Transverse colon (tissue), 4 donors: ENCODE data around the gene SPIC. TPM values are rescaled to one million over a fixed set of nuclear protein-coding genes. Genes with fewer than 3 reads are reported as not detected.

Source experiments
- DNase-seq: peaks from one replicate; pipeline ENCODE4 v3.0.0-alpha.2; 2019
- H3K27ac ChIP-seq, 4 donors: fragments of 200-600 bp; sonication (generic); 2 replicates each; pipeline ENCODE4 v1.5.1; 2016 to 2018; ENCODE audit warnings: inconsistent platforms in 4 of 4
- H3K27me3 ChIP-seq: fragments of 200-600 bp; sonication (generic); 2 replicates; pipeline ENCODE4 v1.5.1; 2017; ENCODE audit warnings: inconsistent platforms
- H3K36me3 ChIP-seq, 4 donors: fragments of 200-600 bp; sonication (generic); 2 replicates each; pipeline ENCODE4 v1.5.1; 2017 to 2019; ENCODE audit warnings: inconsistent platforms in 4 of 4
- H3K4me1 ChIP-seq, 4 donors: fragments of 200-600 bp; sonication (generic); 2 replicates each; pipeline ENCODE4 v1.5.1; 2017 to 2020; ENCODE audit warnings: inconsistent platforms in 4 of 4
- H3K4me3 ChIP-seq, 4 donors: fragments of 200-600 bp; sonication (generic); 1 replicate in 1 of 4; 2 replicates in 3 of 4; pipeline versions ENCODE4 v1.5.1 to v1.6.1; 2017 to 2019; ENCODE audit warnings: inconsistent platforms in 4 of 4
- H3K9me3 ChIP-seq, 2 donors: fragments of 200-600 bp; sonication (generic); 2 replicates each; pipeline ENCODE4 v1.5.1; 2017 to 2019; ENCODE audit warnings: inconsistent platforms in 2 of 2
- CTCF ChIP-seq, 5 experiments: fragments of 200-600 bp in 3 of 5; fragments of 450-650 bp in 2 of 5; sonication (generic) in 3 of 5; IDR thresholded peaks; 1 replicate in 2 of 5; 2 replicates in 3 of 5; pipeline ENCODE4 v1.5.1; 2016 to 2017; ENCODE audit warnings: antibody characterized with exemption in 5 of 5, inconsistent platforms in 3 of 5, mild to moderate bottlenecking in 2 of 5, moderate library complexity in 1 of 5
- EP300 ChIP-seq: sonication (generic); formaldehyde crosslinking; IDR thresholded peaks from one replicate; pipeline ENCODE4 v1.6.1; 2017; ENCODE audit warnings: antibody characterized with exemption, low read depth
- POLR2A ChIP-seq: fragments of 450-650 bp; IDR thresholded peaks from one replicate; pipeline ENCODE4 v1.6.1; 2016; ENCODE audit warnings: antibody characterized with exemption, mild to moderate bottlenecking, moderate library complexity
- POLR2AphosphoS5 ChIP-seq, 3 donors: sonication (generic); formaldehyde crosslinking; IDR thresholded peaks; one replicate each; pipeline ENCODE4 v1.6.1; 2016; ENCODE audit warnings: antibody characterized with exemption in 3 of 3
- WGBS, 2 donors: methylation state at CpG; one replicate each; pipeline ENCODE4 v1.1.5; 2018; ENCODE audit warnings: low coverage in 1 of 2; 5-methylcytosine and 5-hydroxymethylcytosine counted together
- in situ Hi-C, 4 donors: fragments of 200-750 bp; cut with MboI; loops; one replicate each; pipeline versions ENCODE4 v1.15.0 to v1.15.1; 2017; ENCODE audit warnings: low sequenced_read_pairs in 3 of 4, low pct_ligation_motif_present in 1 of 4, low pct_unique_long_range_greater_than_20kb in 1 of 4
- intact Hi-C: fragments of 100-400 bp; cut with DNase I; formaldehyde crosslinking; loops from one replicate; pipeline ENCODE4 v1.15.1; 2023; ENCODE audit warnings: low total_unique reads
- total RNA-seq, 4 donors: library from RNA; depleted of rRNA; stranded (reverse); fragments of >200 nt; gene quantifications; one replicate each; pipeline ENCODE4 v1.1.0, GENCODE V29; 2016

SPIC gene
- total RNA-seq, 4 donors from 2014 or later, result not detected

DNA sequence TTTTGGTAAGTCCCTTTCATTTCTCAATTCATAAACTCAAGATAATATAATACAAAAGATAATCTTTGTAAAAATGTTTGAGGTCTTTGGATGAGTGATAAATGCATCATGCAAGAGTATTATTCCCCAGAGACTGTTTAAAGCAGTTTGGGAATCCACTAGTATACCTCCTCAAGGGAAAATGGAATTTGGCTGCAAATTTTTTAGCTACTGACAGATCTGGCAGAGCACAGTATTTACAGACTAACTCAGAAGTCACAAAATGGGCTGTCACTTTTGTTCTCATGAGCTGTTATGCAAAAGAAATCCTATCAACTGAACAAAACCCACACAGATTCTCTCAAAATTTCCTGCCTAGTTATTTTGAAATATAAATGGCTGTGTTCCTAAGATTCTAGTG, 9.9 kb downstream of the SPIC start:
- H3K36me3 ChIP-seq, result no peaks in the 10 kb centered on the region
- intact Hi-C loops (no loop called here), in situ Hi-C loops (no loop called here)
- no peak overlapping the region for H3K27ac ChIP-seq
- no peak for DNase-seq
- no peaks in the 10 kb centered on the region for H3K9me3 ChIP-seq
- H3K27me3 ChIP-seq, result no peaks in the 10 kb centered on the region
- H3K4me1 ChIP-seq, result peaks cover 0 to 3% (median 0%) of the 10 kb centered on the region in 4 donors
- TF ChIP-seq POLR2A (no peak), POLR2AphosphoS5 (IDR thresholded peaks at IDR 0.05) (no peak), CTCF (IDR thresholded peaks at IDR 0.05) (no peak), EP300 (no peak)
- no peak overlapping the region for H3K4me3 ChIP-seq

DNA sequence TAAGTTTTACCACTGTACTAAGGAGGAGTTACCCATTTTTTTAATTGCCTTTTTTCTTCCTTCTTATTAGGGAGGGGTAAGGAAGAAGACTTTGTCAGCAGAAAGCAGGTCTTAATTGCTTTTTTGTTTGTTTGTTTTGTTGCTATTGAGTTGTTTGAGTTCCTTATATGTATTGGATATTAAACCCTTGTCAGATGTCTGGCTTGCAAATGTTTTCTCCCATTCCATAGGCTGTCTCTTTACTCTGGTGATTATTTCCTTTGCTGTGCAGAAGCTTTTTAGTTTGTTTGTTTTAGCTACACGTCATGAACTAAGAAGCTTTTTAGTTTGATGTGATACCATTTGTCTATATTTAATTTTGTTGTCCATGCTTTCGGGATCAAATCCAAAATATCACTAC, 13.3 kb downstream of the SPIC start:
- H3K9me3 ChIP-seq, result no peaks in the 10 kb centered on the region
- H3K36me3 ChIP-seq, result no peaks in the 10 kb centered on the region
- in situ Hi-C loops (no loop called here), intact Hi-C loops (no loop called here)
- H3K4me3 ChIP-seq, result no peak overlapping the region
- H3K4me1 ChIP-seq, result peaks cover 0 to 3% (median 0%) of the 10 kb centered on the region in 4 donors
- 33 to 45% methylated on average over 2 of the region's 2 CpGs for WGBS, 2 donors
- TF ChIP-seq EP300 (no peak), CTCF (IDR thresholded peaks at IDR 0.05) (no peak), POLR2AphosphoS5 (IDR thresholded peaks at IDR 0.05) (no peak), POLR2A (no peak)
- DNase-seq, result no peak
- no peaks in the 10 kb centered on the region for H3K27me3 ChIP-seq
- H3K27ac ChIP-seq, result no peak overlapping the region

DNA sequence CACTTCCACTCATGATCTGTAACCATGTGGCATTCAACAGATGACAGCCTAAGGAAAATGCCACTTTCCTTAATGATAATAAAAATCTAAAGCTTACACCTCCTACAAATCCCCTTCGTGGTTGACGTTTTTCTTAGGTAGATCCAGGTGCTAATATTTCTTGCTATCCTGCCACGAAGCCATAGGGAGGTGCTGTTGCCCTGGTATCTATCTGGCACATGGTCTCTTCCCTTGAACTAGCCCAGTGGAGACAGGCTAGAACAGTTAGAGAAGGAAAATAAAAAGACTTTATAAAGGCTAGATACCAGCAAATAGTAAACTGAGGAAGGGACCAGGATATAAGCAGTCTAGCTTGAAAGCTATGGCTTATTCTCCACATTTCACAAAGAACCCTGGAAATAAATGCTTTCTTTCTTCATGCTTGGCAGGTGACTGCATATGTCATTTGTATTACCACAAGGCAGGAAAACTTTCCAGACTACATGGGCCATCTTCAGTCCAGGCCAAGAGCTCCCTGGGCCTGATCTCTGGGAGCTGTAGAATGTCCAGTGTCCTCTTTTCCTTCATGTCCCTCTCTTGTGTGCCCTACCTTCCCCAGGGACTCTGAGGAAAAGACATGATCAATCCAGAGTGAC, 15.3 kb downstream of the SPIC start:
- peak; percentile 57 for DNase-seq
- no peak overlapping the region for H3K4me3 ChIP-seq
- no peak overlapping the region for H3K27ac ChIP-seq
- H3K9me3 ChIP-seq, result no peaks in the 10 kb centered on the region
- WGBS, 2 donors, result 3 to 12% methylated on average over 3 of the region's 3 CpGs
- no peaks in the 10 kb centered on the region for H3K36me3 ChIP-seq
- in situ Hi-C loops (no loop called here), intact Hi-C loops (no loop called here)
- peaks cover 0 to 3% (median 0%) of the 10 kb centered on the region in 4 donors for H3K4me1 ChIP-seq
- no peaks in the 10 kb centered on the region for H3K27me3 ChIP-seq
- TF ChIP-seq CTCF (IDR thresholded peaks at IDR 0.05) (peak; percentile 32 to 66 (median 48)), POLR2AphosphoS5 (IDR thresholded peaks at IDR 0.05) (no peak), EP300 (no peak), POLR2A (no peak)

GRCh38 chr12:101491329-101491728, 16.2 kb downstream of the SPIC start:
- H3K9me3 ChIP-seq, result no peaks in the 10 kb centered on the region

More at GRCh38 chr12:101491329-101491728, 16.2 kb downstream of the SPIC start:
- no peak for DNase-seq
- in situ Hi-C loops (no loop called here), intact Hi-C loops (no loop called here)
- no peaks in the 10 kb centered on the region for H3K36me3 ChIP-seq
- no peak overlapping the region for H3K4me3 ChIP-seq
- no peak for TF ChIP-seq POLR2A
- TF ChIP-seq CTCF (IDR thresholded peaks at IDR 0.05), result no peak
- TF ChIP-seq POLR2AphosphoS5 (IDR thresholded peaks at IDR 0.05), result no peak
- TF ChIP-seq EP300, result no peak
- 86% methylated on average over 1 of the region's 1 CpG; no CpG with 5 or more reads in 1 of the 2 donors for WGBS, 2 donors
- no peak overlapping the region for H3K27ac ChIP-seq
- peaks cover 0 to 3% (median 0%) of the 10 kb centered on the region in 4 donors for H3K4me1 ChIP-seq
- H3K27me3 ChIP-seq, result no peaks in the 10 kb centered on the region
